HEK293 (cell line): ENCODE measurements around the gene HOXC10.
A peak's percentile ranks its signal among the peaks of the same experiment; 100 is the strongest.

Source experiments
- FEZF1 ChIP-seq: fragments of 450-650 bp; formaldehyde crosslinking; IDR thresholded peaks from 2 replicates; pipeline ENCODE4 v1.5.1; 2016; ENCODE audit warnings: missing biosample characterization, missing genetic modification characterization
- GLI2 ChIP-seq: fragments of 450-650 bp; formaldehyde crosslinking; IDR thresholded peaks from 2 replicates; pipeline ENCODE4; 2017; ENCODE audit warnings: missing biosample characterization, missing genetic modification characterization, low read depth, borderline replicate concordance
- HOXA7 ChIP-seq: sonication (generic); formaldehyde crosslinking; IDR thresholded peaks from 2 replicates; pipeline ENCODE4 v1.8.1; 2022; ENCODE audit warnings: missing genetic modification reagents, borderline replicate concordance
- IKZF3 ChIP-seq: fragments of 450-650 bp; IDR thresholded peaks from 2 replicates; pipeline ENCODE4 v1.5.0; 2018; ENCODE audit warnings: missing biosample characterization, mild to moderate bottlenecking, missing genetic modification characterization, moderate library complexity
- KLF1 ChIP-seq: fragments of 450-650 bp; formaldehyde crosslinking; IDR thresholded peaks from 2 replicates; pipeline ENCODE4 v1.5.1; 2016; ENCODE audit warnings: missing biosample characterization, missing genetic modification characterization
- OVOL3 ChIP-seq: fragments of 450-650 bp; formaldehyde crosslinking; IDR thresholded peaks from 2 replicates; pipeline ENCODE4 v1.5.1; 2016; ENCODE audit warnings: missing biosample characterization, missing genetic modification characterization
- RBAK ChIP-seq: fragments of 450-650 bp; formaldehyde crosslinking; IDR thresholded peaks from 2 replicates; pipeline ENCODE4 v1.5.1; 2016; ENCODE audit warnings: missing biosample characterization, missing genetic modification characterization
- SCRT1 ChIP-seq: fragments of 450-650 bp; formaldehyde crosslinking; IDR thresholded peaks from 2 replicates; pipeline ENCODE4 v1.5.1; 2016; ENCODE audit warnings: missing biosample characterization, missing genetic modification characterization, borderline replicate concordance
- SCRT2 ChIP-seq: fragments of 450-650 bp; formaldehyde crosslinking; IDR thresholded peaks from 2 replicates; pipeline ENCODE4 v1.5.1; 2016; ENCODE audit warnings: missing biosample characterization, missing genetic modification characterization
- SP2 ChIP-seq: fragments of 450-650 bp; formaldehyde crosslinking; IDR thresholded peaks from 2 replicates; pipeline ENCODE4 v1.5.1; 2016; ENCODE audit warnings: missing biosample characterization, missing genetic modification characterization
- TRIM28 ChIP-seq: IDR thresholded peaks from 2 replicates; pipeline ENCODE4 v1.6.1; 2011; ENCODE audit warnings: low read length, control low read depth, borderline replicate concordance
- YY2 ChIP-seq: fragments of 450-650 bp; formaldehyde crosslinking; IDR thresholded peaks from 2 replicates; pipeline ENCODE4 v1.5.1; 2016; ENCODE audit warnings: missing biosample characterization, missing genetic modification characterization
- ZBTB21 ChIP-seq: fragments of 450-650 bp; formaldehyde crosslinking; IDR thresholded peaks from 2 replicates; pipeline ENCODE4 v1.5.1; 2017; ENCODE audit warnings: missing biosample characterization, missing genetic modification characterization
- ZEB2 ChIP-seq: fragments of 450-650 bp; formaldehyde crosslinking; IDR thresholded peaks from 2 replicates; pipeline ENCODE4 v1.5.1; 2016; ENCODE audit warnings: missing biosample characterization, missing genetic modification characterization
- ZIC2 ChIP-seq: fragments of 450-650 bp; formaldehyde crosslinking; IDR thresholded peaks from 2 replicates; pipeline ENCODE4 v1.5.1; 2016; ENCODE audit warnings: missing biosample characterization, missing genetic modification characterization
- ZNF112 ChIP-seq: fragments of 450-650 bp; formaldehyde crosslinking; IDR thresholded peaks from 2 replicates; pipeline ENCODE4 v1.5.0; 2017; ENCODE audit warnings: missing biosample characterization, missing genetic modification characterization
- ZNF114 ChIP-seq: fragments of 450-650 bp; formaldehyde crosslinking; IDR thresholded peaks from 2 replicates; pipeline ENCODE4 v1.5.0; 2017; ENCODE audit warnings: missing biosample characterization, missing genetic modification characterization
- ZNF140 ChIP-seq: fragments of 450-650 bp; formaldehyde crosslinking; IDR thresholded peaks from 2 replicates; pipeline ENCODE4 v1.5.1; 2016; ENCODE audit warnings: missing biosample characterization, missing genetic modification characterization
- ZNF146 ChIP-seq: fragments of 450-650 bp; formaldehyde crosslinking; IDR thresholded peaks from 2 replicates; pipeline ENCODE4 v1.5.1; 2016; ENCODE audit warnings: missing biosample characterization, missing genetic modification characterization
- ZNF155 ChIP-seq: fragments of 450-650 bp; formaldehyde crosslinking; IDR thresholded peaks from 2 replicates; pipeline ENCODE4 v1.5.1; 2016; ENCODE audit warnings: missing biosample characterization, missing genetic modification characterization
- ZNF157 ChIP-seq: fragments of 450-650 bp; formaldehyde crosslinking; IDR thresholded peaks from 2 replicates; pipeline ENCODE4 v1.5.1; 2016; ENCODE audit warnings: missing biosample characterization, missing genetic modification characterization
- ZNF214 ChIP-seq: fragments of 450-650 bp; formaldehyde crosslinking; IDR thresholded peaks from 2 replicates; pipeline ENCODE4 v1.5.1; 2017; ENCODE audit warnings: missing biosample characterization, mild to moderate bottlenecking, missing genetic modification characterization, borderline replicate concordance
- ZNF221 ChIP-seq: fragments of 450-650 bp; formaldehyde crosslinking; IDR thresholded peaks from 2 replicates; pipeline ENCODE4 v1.5.1; 2017; ENCODE audit warnings: missing biosample characterization, missing genetic modification characterization, borderline replicate concordance
- ZNF324 ChIP-seq: fragments of 450-650 bp; formaldehyde crosslinking; IDR thresholded peaks from 2 replicates; pipeline ENCODE4 v1.5.1; 2016; ENCODE audit warnings: missing biosample characterization, missing genetic modification characterization
- ZNF335 ChIP-seq: fragments of 450-650 bp; formaldehyde crosslinking; conservative IDR thresholded peaks from 2 replicates; pipeline ENCODE4 v1.5.1; 2016; ENCODE audit warnings: missing biosample characterization, missing genetic modification characterization
- ZNF548 ChIP-seq: fragments of 450-650 bp; formaldehyde crosslinking; IDR thresholded peaks from 2 replicates; pipeline ENCODE4 v1.5.1; 2016; ENCODE audit warnings: missing biosample characterization, missing genetic modification characterization
- ZNF561 ChIP-seq: fragments of 450-650 bp; IDR thresholded peaks from 2 replicates; pipeline ENCODE4 v1.5.1; 2018; ENCODE audit warnings: missing biosample characterization, missing genetic modification characterization, borderline replicate concordance
- ZNF624 ChIP-seq: fragments of 450-650 bp; formaldehyde crosslinking; IDR thresholded peaks from 2 replicates; pipeline ENCODE4 v1.5.1; 2017; ENCODE audit warnings: missing biosample characterization, missing genetic modification characterization
- ZNF654 ChIP-seq: fragments of 450-650 bp; formaldehyde crosslinking; IDR thresholded peaks from 2 replicates; pipeline ENCODE4 v1.5.1; 2016; ENCODE audit warnings: low read depth, missing biosample characterization, missing genetic modification characterization
- ZNF768 ChIP-seq: fragments of 450-650 bp; formaldehyde crosslinking; IDR thresholded peaks from 2 replicates; pipeline ENCODE4 v1.5.1; 2018; ENCODE audit warnings: missing biosample characterization, mild to moderate bottlenecking, missing genetic modification characterization
- ZNF785 ChIP-seq: fragments of 450-650 bp; formaldehyde crosslinking; IDR thresholded peaks from 2 replicates; pipeline ENCODE4 v1.5.1; 2016; ENCODE audit warnings: missing biosample characterization, missing genetic modification characterization
- TF ChIP-seq, protein P1 (sequence below): fragments of 450-650 bp; formaldehyde crosslinking; IDR thresholded peaks from 2 replicates; pipeline ENCODE4 v1.5.1; 2016; ENCODE audit warnings: missing biosample characterization, missing genetic modification characterization
- TF ChIP-seq, protein P2 (sequence below): sonication (generic); formaldehyde crosslinking; IDR thresholded peaks from 2 replicates; pipeline ENCODE4 v1.8.1; 2022; ENCODE audit warnings: mild to moderate bottlenecking, moderate library complexity, missing genetic modification reagents
- TF ChIP-seq, protein P3 (sequence below): fragments of 450-650 bp; formaldehyde crosslinking; IDR thresholded peaks from 2 replicates; pipeline ENCODE4 v1.5.1; 2017; ENCODE audit warnings: missing biosample characterization, mild to moderate bottlenecking, missing genetic modification characterization, moderate library complexity
- TF ChIP-seq, protein P4 (sequence below): fragments of 450-650 bp; formaldehyde crosslinking; IDR thresholded peaks from 2 replicates; pipeline ENCODE4 v1.5.1; 2017; ENCODE audit warnings: missing biosample characterization, missing genetic modification characterization
- TF ChIP-seq, protein P5 (sequence below): fragments of 450-650 bp; formaldehyde crosslinking; IDR thresholded peaks from 2 replicates; pipeline ENCODE4 v1.5.1; 2017; ENCODE audit warnings: missing biosample characterization, missing genetic modification characterization

HOXC10 gene

DNA sequence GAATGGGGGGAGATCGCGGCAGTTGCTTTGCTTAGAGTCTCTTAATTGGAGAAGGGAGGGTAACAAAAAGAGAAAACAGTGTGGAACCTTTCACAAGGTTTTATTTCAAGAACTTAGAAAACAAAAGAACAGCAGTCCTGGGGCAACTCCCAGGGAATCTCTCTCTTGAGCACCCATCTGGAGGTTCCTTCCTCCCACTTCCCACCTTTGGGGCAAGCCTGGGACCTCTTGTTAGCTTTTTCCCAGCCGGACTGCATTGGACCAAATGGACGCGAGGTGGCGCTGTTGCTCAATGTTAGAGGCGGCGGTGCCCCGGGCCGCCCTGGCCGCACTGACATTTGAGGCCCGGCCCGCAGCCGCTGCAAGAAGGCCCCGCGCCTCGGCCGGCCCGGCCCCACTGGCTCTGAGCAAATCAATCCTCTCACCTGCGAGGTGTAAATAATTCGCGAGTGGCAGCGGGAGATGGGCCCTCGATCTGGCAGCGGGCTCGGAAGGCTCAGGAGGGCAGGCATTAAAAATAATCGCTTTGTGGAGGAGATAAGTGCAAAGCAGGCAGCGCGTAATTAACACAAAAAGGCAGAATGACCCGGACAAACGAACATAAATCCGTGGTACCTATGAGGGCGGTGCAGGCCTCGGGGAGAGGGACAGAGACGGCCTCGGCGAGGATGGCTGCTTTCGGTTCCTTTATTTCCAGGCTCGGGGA is 21.1 kb downstream of the HOXC10 start (continued):
- TF ChIP-seq, protein P1, sequence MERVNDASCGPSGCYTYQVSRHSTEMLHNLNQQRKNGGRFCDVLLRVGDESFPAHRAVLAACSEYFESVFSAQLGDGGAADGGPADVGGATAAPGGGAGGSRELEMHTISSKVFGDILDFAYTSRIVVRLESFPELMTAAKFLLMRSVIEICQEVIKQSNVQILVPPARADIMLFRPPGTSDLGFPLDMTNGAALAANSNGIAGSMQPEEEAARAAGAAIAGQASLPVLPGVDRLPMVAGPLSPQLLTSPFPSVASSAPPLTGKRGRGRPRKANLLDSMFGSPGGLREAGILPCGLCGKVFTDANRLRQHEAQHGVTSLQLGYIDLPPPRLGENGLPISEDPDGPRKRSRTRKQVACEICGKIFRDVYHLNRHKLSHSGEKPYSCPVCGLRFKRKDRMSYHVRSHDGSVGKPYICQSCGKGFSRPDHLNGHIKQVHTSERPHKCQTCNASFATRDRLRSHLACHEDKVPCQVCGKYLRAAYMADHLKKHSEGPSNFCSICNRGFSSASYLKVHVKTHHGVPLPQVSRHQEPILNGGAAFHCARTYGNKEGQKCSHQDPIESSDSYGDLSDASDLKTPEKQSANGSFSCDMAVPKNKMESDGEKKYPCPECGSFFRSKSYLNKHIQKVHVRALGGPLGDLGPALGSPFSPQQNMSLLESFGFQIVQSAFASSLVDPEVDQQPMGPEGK, result peak; percentile 41
- TF ChIP-seq, protein P2, sequence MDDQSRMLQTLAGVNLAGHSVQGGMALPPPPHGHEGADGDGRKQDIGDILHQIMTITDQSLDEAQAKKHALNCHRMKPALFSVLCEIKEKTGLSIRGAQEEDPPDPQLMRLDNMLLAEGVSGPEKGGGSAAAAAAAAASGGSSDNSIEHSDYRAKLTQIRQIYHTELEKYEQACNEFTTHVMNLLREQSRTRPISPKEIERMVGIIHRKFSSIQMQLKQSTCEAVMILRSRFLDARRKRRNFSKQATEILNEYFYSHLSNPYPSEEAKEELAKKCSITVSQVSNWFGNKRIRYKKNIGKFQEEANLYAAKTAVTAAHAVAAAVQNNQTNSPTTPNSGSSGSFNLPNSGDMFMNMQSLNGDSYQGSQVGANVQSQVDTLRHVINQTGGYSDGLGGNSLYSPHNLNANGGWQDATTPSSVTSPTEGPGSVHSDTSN (CRISPR knock-in tag), result no peak
- TF ChIP-seq ZNF221 (tag by site-specific recombination) (no peak), OVOL3 (tag by site-specific recombination) (no peak), GLI2 (tag by site-specific recombination) (no peak), ZNF157 (no peak), ZNF140 (tag by site-specific recombination) (no peak), ZNF548 (no peak), SCRT1 (tag by site-specific recombination) (no peak), ZNF335 (tag by site-specific recombination) (peak; percentile 76), ZNF324 (tag by site-specific recombination) (no peak; the same call in 1 of the 2 replicates), ZNF785 (tag by site-specific recombination) (no peak), ZNF654 (tag by site-specific recombination) (peak; percentile 91), ZBTB21 (tag by site-specific recombination) (no peak), FEZF1 (tag by site-specific recombination) (peak; percentile 59), ZIC2 (tag by site-specific recombination) (no peak), ZEB2 (peak; percentile 82), YY2 (tag by site-specific recombination) (no peak), TRIM28 (no peak), ZNF214 (tag by site-specific recombination) (no peak), ZNF768 (tag by site-specific recombination) (no peak), ZNF112 (tag by site-specific recombination) (no peak), ZNF146 (tag by site-specific recombination) (no peak), IKZF3 (tag by site-specific recombination) (peak; percentile 83), ZNF561 (tag by site-specific recombination) (no peak), ZNF114 (tag by site-specific recombination) (no peak), RBAK (tag by site-specific recombination) (no peak), SCRT2 (tag by site-specific recombination) (no peak), HOXA7 (CRISPR knock-in tag) (no peak), SP2 (tag by site-specific recombination) (no peak), ZNF155 (tag by site-specific recombination) (no peak), ZNF624 (tag by site-specific recombination) (no peak), KLF1 (0 out of 2 replicates have a peak, but pooled peaks have one; percentile 18)
- TF ChIP-seq, protein P3, sequence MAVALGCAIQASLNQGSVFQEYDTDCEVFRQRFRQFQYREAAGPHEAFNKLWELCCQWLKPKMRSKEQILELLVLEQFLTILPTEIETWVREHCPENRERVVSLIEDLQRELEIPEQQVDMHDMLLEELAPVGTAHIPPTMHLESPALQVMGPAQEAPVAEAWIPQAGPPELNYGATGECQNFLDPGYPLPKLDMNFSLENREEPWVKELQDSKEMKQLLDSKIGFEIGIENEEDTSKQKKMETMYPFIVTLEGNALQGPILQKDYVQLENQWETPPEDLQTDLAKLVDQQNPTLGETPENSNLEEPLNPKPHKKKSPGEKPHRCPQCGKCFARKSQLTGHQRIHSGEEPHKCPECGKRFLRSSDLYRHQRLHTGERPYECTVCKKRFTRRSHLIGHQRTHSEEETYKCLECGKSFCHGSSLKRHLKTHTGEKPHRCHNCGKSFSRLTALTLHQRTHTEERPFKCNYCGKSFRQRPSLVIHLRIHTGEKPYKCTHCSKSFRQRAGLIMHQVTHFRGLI (tag by site-specific recombination), result no peak; the same call in 1 of the 2 replicates
- TF ChIP-seq, protein P4, sequence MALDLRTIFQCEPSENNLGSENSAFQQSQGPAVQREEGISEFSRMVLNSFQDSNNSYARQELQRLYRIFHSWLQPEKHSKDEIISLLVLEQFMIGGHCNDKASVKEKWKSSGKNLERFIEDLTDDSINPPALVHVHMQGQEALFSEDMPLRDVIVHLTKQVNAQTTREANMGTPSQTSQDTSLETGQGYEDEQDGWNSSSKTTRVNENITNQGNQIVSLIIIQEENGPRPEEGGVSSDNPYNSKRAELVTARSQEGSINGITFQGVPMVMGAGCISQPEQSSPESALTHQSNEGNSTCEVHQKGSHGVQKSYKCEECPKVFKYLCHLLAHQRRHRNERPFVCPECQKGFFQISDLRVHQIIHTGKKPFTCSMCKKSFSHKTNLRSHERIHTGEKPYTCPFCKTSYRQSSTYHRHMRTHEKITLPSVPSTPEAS, result no peak
- TF ChIP-seq, protein P5, sequence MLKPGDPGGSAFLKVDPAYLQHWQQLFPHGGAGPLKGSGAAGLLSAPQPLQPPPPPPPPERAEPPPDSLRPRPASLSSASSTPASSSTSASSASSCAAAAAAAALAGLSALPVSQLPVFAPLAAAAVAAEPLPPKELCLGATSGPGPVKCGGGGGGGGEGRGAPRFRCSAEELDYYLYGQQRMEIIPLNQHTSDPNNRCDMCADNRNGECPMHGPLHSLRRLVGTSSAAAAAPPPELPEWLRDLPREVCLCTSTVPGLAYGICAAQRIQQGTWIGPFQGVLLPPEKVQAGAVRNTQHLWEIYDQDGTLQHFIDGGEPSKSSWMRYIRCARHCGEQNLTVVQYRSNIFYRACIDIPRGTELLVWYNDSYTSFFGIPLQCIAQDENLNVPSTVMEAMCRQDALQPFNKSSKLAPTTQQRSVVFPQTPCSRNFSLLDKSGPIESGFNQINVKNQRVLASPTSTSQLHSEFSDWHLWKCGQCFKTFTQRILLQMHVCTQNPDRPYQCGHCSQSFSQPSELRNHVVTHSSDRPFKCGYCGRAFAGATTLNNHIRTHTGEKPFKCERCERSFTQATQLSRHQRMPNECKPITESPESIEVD, result no peak
